H1 (cell line): ENCODE results near the gene MTMR4. TPM values are rescaled to one million over a fixed set of nuclear protein-coding genes. Genes with fewer than 3 reads are reported as not detected.

Experiments used
- CTCF ChIA-PET: fragments of 300-600 bp; sonication (Branson Sonifier 250); formaldehyde crosslinking; loops from one replicate; lab custom pipeline; 2021; ENCODE audit not compliant: partially characterized antibody; lab: Charles Lee
- POLR2A ChIA-PET: fragments of 300-600 bp; sonication (Branson Sonifier 250); formaldehyde crosslinking; loops from one replicate; lab custom pipeline; 2021; ENCODE audit warnings: inconsistent platforms; ENCODE audit not compliant: partially characterized antibody; lab: Charles Lee
- DNase-seq, 2 experiments: peaks; one replicate each; pipeline versions ENCODE4 v3.0.0 to v3.0.0-alpha.2; 2010 to 2022; ENCODE audit warnings: low spot score in 2 of 2, low read depth in 1 of 2, mixed read lengths in 1 of 2
- FAIRE-seq: peaks from 2 replicates; lab custom pipeline; 2011; peaks lifted over from hg19 to GRCh38; lab: Jason Lieb, UNC
- H2AFZ ChIP-seq: 2 replicates; pipeline ENCODE4 v1.8.1; 2012; ENCODE audit warnings: low read length, inconsistent platforms
- H2AK5ac ChIP-seq: 2 replicates; pipeline ENCODE4 v1.6.1; 2013; ENCODE audit warnings: low read depth, low read length
- H2BK120ac ChIP-seq: replicated peaks from 2 replicates; pipeline ENCODE3; 2013; ENCODE audit warnings: low read depth, low read length, inconsistent platforms
- H2BK12ac ChIP-seq: 2 replicates; pipeline ENCODE4 v1.6.1; 2013; ENCODE audit warnings: low read depth, low read length
- H2BK15ac ChIP-seq: 2 replicates; pipeline ENCODE4 v1.6.1; 2013; ENCODE audit warnings: low read length
- H2BK20ac ChIP-seq: 2 replicates; pipeline ENCODE4 v1.6.1; 2013; ENCODE audit warnings: low read length
- H2BK5ac ChIP-seq: 2 replicates; pipeline ENCODE4 v1.6.1; 2013; ENCODE audit warnings: low read depth, low read length
- H3K14ac ChIP-seq: 2 replicates; pipeline ENCODE4 v1.6.1; 2013; ENCODE audit warnings: inconsistent platforms; ENCODE audit not compliant: insufficient read length
- H3K18ac ChIP-seq: 2 replicates; pipeline ENCODE4 v1.6.1; 2013; ENCODE audit warnings: low read length; ENCODE audit errors: extremely low read depth
- H3K23ac ChIP-seq: 2 replicates; pipeline ENCODE4 v1.6.1; 2013; ENCODE audit warnings: inconsistent platforms; ENCODE audit not compliant: insufficient read length
- H3K23me2 ChIP-seq: 2 replicates; pipeline ENCODE4 v1.6.1; 2013; ENCODE audit warnings: low read depth, low read length
- H3K27ac ChIP-seq: 2 replicates; pipeline ENCODE4 v1.6.1; 2011; ENCODE audit warnings: low read depth, low read length, inconsistent platforms
- H3K27me3 ChIP-seq, 4 experiments: replicated peaks in 1 of 4; 1 replicate in 1 of 4; 2 replicates in 3 of 4; pipeline versions ENCODE4 v1.6.1 to v1.8.1; 2011 to 2013; ENCODE audit warnings: low read length in 3 of 4, mild to moderate bottlenecking in 3 of 4, inconsistent platforms in 2 of 4, mixed read lengths in 2 of 4, moderate library complexity in 1 of 4; ENCODE audit not compliant: control insufficient read depth in 3 of 4, insufficient read depth in 3 of 4; ENCODE audit errors: extremely low read depth in 1 of 4
- H3K36me3 ChIP-seq, 4 experiments: 2 replicates each; pipeline versions ENCODE4 v1.6.1 to v1.8.1; 2011 to 2013; ENCODE audit warnings: mild to moderate bottlenecking in 4 of 4, low read length in 3 of 4, moderate library complexity in 2 of 4, control low read depth in 1 of 4, inconsistent platforms in 1 of 4; ENCODE audit not compliant: insufficient read depth in 4 of 4, control insufficient read depth in 2 of 4
- H3K4ac ChIP-seq: replicated peaks from 2 replicates; pipeline ENCODE3; 2013; ENCODE audit warnings: low read length, low read depth, mixed read lengths, inconsistent platforms; ENCODE audit not compliant: insufficient read length
- H3K4me1 ChIP-seq, 4 experiments: replicated peaks in 1 of 4; 1 replicate in 1 of 4; 2 replicates in 3 of 4; pipeline versions ENCODE4 v1.6.1 to v1.8.1; 2011 to 2013; ENCODE audit warnings: low read length in 3 of 4, inconsistent platforms in 2 of 4, mixed read lengths in 1 of 4; ENCODE audit not compliant: insufficient read depth in 4 of 4, control insufficient read depth in 3 of 4
- H3K4me2 ChIP-seq, 2 experiments: 2 replicates each; pipeline versions ENCODE4 v1.6.1 to v1.8.1; 2011 to 2013; ENCODE audit warnings: low read depth in 2 of 2, low read length in 2 of 2, control low read depth in 1 of 2, inconsistent platforms in 1 of 2, mild to moderate bottlenecking in 1 of 2; ENCODE audit not compliant: insufficient read depth in 1 of 2
- H3K4me3 ChIP-seq, 4 experiments: fragments of 200-600, 300-600 bp in 1 of 4; sonication (generic), shearing (Covaris generic), sonication (Bioruptor Twin) in 1 of 4; 2 replicates each; pipeline versions ENCODE4 v1.5.1 to v1.8.1; 2011 to 2016; ENCODE audit warnings: low read length in 4 of 4, low read depth in 3 of 4, control low read depth in 2 of 4, inconsistent platforms in 2 of 4, mild to moderate bottlenecking in 2 of 4, mixed read lengths in 1 of 4, moderate library complexity in 1 of 4; ENCODE audit not compliant: insufficient read depth in 2 of 4; ENCODE audit errors: extremely low read depth in 1 of 4
- H3K56ac ChIP-seq: replicated peaks from 2 replicates; pipeline ENCODE3; 2013; ENCODE audit warnings: low read depth, mild to moderate bottlenecking, mixed read lengths, low read length, inconsistent platforms; ENCODE audit not compliant: insufficient read length
- H3K79me1 ChIP-seq: 2 replicates; pipeline ENCODE4 v1.6.1; 2013; ENCODE audit warnings: low read depth, low read length, control low read depth
- H3K79me2 ChIP-seq, 2 experiments: 2 replicates each; pipeline versions ENCODE4 v1.6.1 to v1.8.1; 2012 to 2013; ENCODE audit warnings: low read length in 2 of 2, mild to moderate bottlenecking in 2 of 2, inconsistent platforms in 1 of 2; ENCODE audit not compliant: insufficient read depth in 2 of 2, control insufficient read depth in 1 of 2
- H3K9ac ChIP-seq, 4 experiments: replicated peaks in 1 of 4; 1 replicate in 1 of 4; 2 replicates in 3 of 4; pipeline versions ENCODE4 v1.6.1 to v1.8.1; 2011 to 2013; ENCODE audit warnings: low read depth in 3 of 4, low read length in 3 of 4, control low read depth in 2 of 4, mild to moderate bottlenecking in 2 of 4, moderate library complexity in 2 of 4, inconsistent platforms in 1 of 4; ENCODE audit errors: extremely low read depth in 1 of 4
- H3K9me3 ChIP-seq, 2 experiments: 2 replicates each; pipeline versions ENCODE4 v1.6.1 to v1.8.1; 2012 to 2013; ENCODE audit warnings: mild to moderate bottlenecking in 2 of 2, moderate library complexity in 2 of 2, control low read depth in 1 of 2, inconsistent platforms in 1 of 2, low read depth in 1 of 2, low read length in 1 of 2, mixed read lengths in 1 of 2; ENCODE audit not compliant: insufficient read depth in 2 of 2
- H4K20me1 ChIP-seq, 2 experiments: replicated peaks in 1 of 2; 2 replicates each; pipeline versions ENCODE3 to v1.8.1; 2011 to 2013; ENCODE audit warnings: inconsistent platforms in 2 of 2, low read length in 2 of 2, mild to moderate bottlenecking in 1 of 2; ENCODE audit not compliant: insufficient read depth in 2 of 2, control insufficient read depth in 1 of 2
- H4K5ac ChIP-seq: 2 replicates; pipeline ENCODE4 v1.6.1; 2013; ENCODE audit warnings: low read length, low read depth, mixed read lengths, inconsistent platforms; ENCODE audit not compliant: insufficient read length
- H4K8ac ChIP-seq: 2 replicates; pipeline ENCODE4 v1.8.0; 2013; ENCODE audit warnings: mild to moderate bottlenecking, moderate library complexity, low read length, inconsistent platforms; ENCODE audit not compliant: insufficient read depth; ENCODE audit errors: extremely low read depth
- H4K91ac ChIP-seq: replicated peaks from 2 replicates; pipeline ENCODE3; 2013; ENCODE audit warnings: low read length, mixed read lengths, inconsistent platforms; ENCODE audit not compliant: insufficient read length
- E2F6 ChIP-seq: IDR thresholded peaks from 2 replicates; pipeline ENCODE4 v1.6.1; 2012; ENCODE audit warnings: inconsistent platforms
- WGBS, 2 experiments: shearing (Covaris generic) in 1 of 2; methylation state at CpG; one replicate each; pipeline versions ENCODE4 v1.1.6 to v1.1.7; 2013 to 2015; ENCODE audit warnings: low lambda C conversion rate in 2 of 2, mixed read lengths in 2 of 2, inconsistent platforms in 1 of 2, low coverage in 1 of 2, missing lambda C conversion rate in 1 of 2; ENCODE audit not compliant: insufficient replicate concordance in 2 of 2, insufficient coverage in 1 of 2, insufficient read length in 1 of 2; ENCODE audit errors: extremely low coverage in 1 of 2, missing lambda C conversion rate in 1 of 2; 5-methylcytosine and 5-hydroxymethylcytosine counted together
- polyA plus RNA-seq, 7 experiments: library from polyadenylated mRNA; depleted of rRNA in 3 of 7; stranded (reverse) in 5 of 7; unstranded in 2 of 7; fragments of >200 nt in 5 of 7; fragments of 200-250 nt in 2 of 7; gene quantifications; 1 replicate in 5 of 7; 2 replicates in 1 of 7; 4 replicates in 1 of 7; pipeline versions ENCODE4 v1.2.1 to v1.2.3, GENCODE V29; 2011 to 2013; ENCODE audit warnings: missing spikeins in 2 of 7, mixed read lengths in 2 of 7
- total RNA-seq: library from RNA; stranded (reverse); fragmentation: NEBNext Ultra II Directional; extraction: Animal tissue kit (Norgen Biotek cat#: 25700); gene quantifications from 2 replicates; pipeline ENCODE4 v1.2.1, GENCODE V29; 2021

Gene MTMR4
- total and polyA plus RNA-seq, 2 of the 8 experiments (the other 6 are each of a cell fraction or from before 2014, with no cell fraction given): 15.9 to 39.2 TPM

DNA sequence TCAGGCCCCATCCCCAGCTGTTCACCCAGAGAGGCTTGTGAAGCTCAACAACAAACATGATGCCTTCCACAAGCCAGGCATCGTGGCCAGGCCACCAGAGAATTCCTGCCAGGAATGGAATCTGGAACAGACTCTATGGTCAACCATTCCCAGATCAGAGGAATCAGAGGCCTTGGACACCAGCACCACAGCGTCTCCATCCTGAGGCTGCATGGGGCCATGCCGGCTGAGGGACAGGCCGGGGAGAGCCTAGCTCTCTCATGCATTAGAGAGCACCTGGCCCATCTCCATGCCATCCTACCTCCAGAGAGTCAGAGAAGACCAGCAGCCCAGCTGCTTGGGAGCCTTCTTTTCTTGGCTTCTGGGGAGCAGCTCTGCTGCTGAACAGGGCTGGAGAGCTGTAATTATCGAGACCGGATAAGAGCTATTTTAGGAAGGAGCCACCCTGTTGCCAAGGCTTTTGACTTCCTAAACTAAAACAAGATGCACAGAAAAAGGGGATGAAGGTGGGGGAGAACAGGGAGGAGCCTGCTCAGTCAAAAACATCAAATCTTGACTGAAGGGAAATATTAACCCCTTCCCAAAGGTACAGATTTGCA is 24.5 kb upstream of the MTMR4 start:
- CTCF ChIA-PET: interaction anchor here (0.6 to 16.5 kb wide), 7 partner anchors 9 to 1362 kb away, joined by 3 to 163 read pairs (median 5); no protein-coding TSS in a partner anchor

More for the DNA sequence above, 24.5 kb upstream of the MTMR4 start:
- Histone ChIP-seq H3K4me1 (peaks cover 0 to 2% (median 0%) of the 10 kb centered on the region in 4 experiments; a peak in 3 of 7 replicates), H3K79me1 (no peaks in the 10 kb centered on the region), H2AK5ac (no peak overlapping the region), H2BK5ac (no peak overlapping the region), H3K4me2 (no peak overlapping the region), H2BK20ac (no peak overlapping the region), H3K36me3 (no peaks in the 10 kb centered on the region), H2BK12ac (no peak overlapping the region), H3K4me3 (no peak overlapping the region), H4K91ac (no peak overlapping the region), H4K20me1 (no peaks in the 10 kb centered on the region), H3K18ac (no peak overlapping the region), H2BK15ac (no peak overlapping the region), H2AFZ (no peak overlapping the region), H4K5ac (no peak overlapping the region), H3K79me2 (no peaks in the 10 kb centered on the region), H4K8ac (no peak overlapping the region), H3K27me3 (peaks cover 0 to 2% (median 0%) of the 10 kb centered on the region in 4 experiments; a peak in 2 of 7 replicates), H2BK120ac (no peak overlapping the region), H3K23ac (no peak overlapping the region), H3K27ac (no peak overlapping the region), H3K56ac (no peak overlapping the region), H3K14ac (no peak overlapping the region), H3K9ac (no peak overlapping the region), H3K23me2 (no peaks in the 10 kb centered on the region), H3K9me3 (no peaks in the 10 kb centered on the region), H3K4ac (no peak overlapping the region)
- POLR2A ChIA-PET: interaction anchor here (0.7 to 3.4 kb wide), 6 partner anchors 9 to 121 kb away, joined by 3 to 18 read pairs (median 4); partner anchors contain the start of gene MTMR4
- no peak for FAIRE-seq
- TF ChIP-seq E2F6: no peak
- WGBS, 2 experiments: 93% methylated on average over 6 of the region's 6 CpGs; no CpG with 5 or more reads in 1 of the 2 experiments
- no peak for DNase-seq
